ENCODE measurements around the gene RBM44.

RBM44 gene

GRCh38 chr2:237815637-237816036, 17.1 kb downstream of the RBM44 start:
- no peak for TF ChIP-seq CTCF (IDR thresholded peaks at IDR 0.05; ENCODE audit: low read length, missing control alignments)
- H3K4me3 ChIP-seq (replicated peaks; ENCODE audit: low read depth, low read length) = no peak overlapping the region
- DNase-seq (ENCODE audit: low read depth) = no peak

GRCh38 chr2:237816531-237816930, 18.0 kb downstream of the RBM44 start:
- no peak for TF ChIP-seq CTCF (IDR thresholded peaks at IDR 0.05; ENCODE audit: low read length, missing control alignments)
- no peak overlapping the region for H3K4me3 ChIP-seq (replicated peaks; ENCODE audit: low read depth, low read length)
- DNase-seq (ENCODE audit: low read depth) = no peak

GRCh38 chr2:237818066-237818473, 19.5 kb downstream of the RBM44 start:
- DNase-seq (ENCODE audit: low read depth) = peak; percentile 57
- TF ChIP-seq CTCF (IDR thresholded peaks at IDR 0.05; ENCODE audit: low read length, missing control alignments) = no peak
- no peak overlapping the region for H3K4me3 ChIP-seq (replicated peaks; ENCODE audit: low read depth, low read length)

GRCh38 chr2:237819231-237819630, 20.7 kb downstream of the RBM44 start:
- peak; percentile 29 for DNase-seq (ENCODE audit: low read depth)
- no peak for TF ChIP-seq CTCF (IDR thresholded peaks at IDR 0.05; ENCODE audit: low read length, missing control alignments)
- no peak overlapping the region for H3K4me3 ChIP-seq (replicated peaks; ENCODE audit: low read depth, low read length)

- TF ChIP-seq CTCF (IDR thresholded peaks at IDR 0.05; ENCODE audit: low read length, missing control alignments) = no peak
- no peak overlapping the region for H3K4me3 ChIP-seq (replicated peaks; ENCODE audit: low read depth, low read length)
Measured at GRCh38 chr2:237820421-237820820, 21.8 kb downstream of the RBM44 start.

GRCh38 chr2:237823544-237823943, 25.0 kb downstream of the RBM44 start:
- no peak for TF ChIP-seq CTCF (IDR thresholded peaks at IDR 0.05; ENCODE audit: low read length, missing control alignments)
- DNase-seq (ENCODE audit: low read depth) = no peak
- H3K4me3 ChIP-seq (replicated peaks; ENCODE audit: low read depth, low read length) = no peak overlapping the region

More at GRCh38 chr2:237820421-237820820, 21.8 kb downstream of the RBM44 start:
- no peak for DNase-seq (ENCODE audit: low read depth)

GRCh38 chr2:237824085-237824484, 25.5 kb downstream of the RBM44 start:
- no peak for DNase-seq (ENCODE audit: low read depth)
- no peak for TF ChIP-seq CTCF (IDR thresholded peaks at IDR 0.05; ENCODE audit: low read length, missing control alignments)

More at GRCh38 chr2:237824085-237824484, 25.5 kb downstream of the RBM44 start:
- no peak overlapping the region for H3K4me3 ChIP-seq (replicated peaks; ENCODE audit: low read depth, low read length)
